ENCODE results near the gene CLSTN1.

The CLSTN1 gene

GRCh38 chr1:9744106-9744799 is 79.5 kb downstream of the CLSTN1 start:
- no peak overlapping the region for H3K4me3 ChIP-seq (ENCODE audit: low read depth, low read length)
- peaks cover 6% of the 10 kb centered on the region; the same call in 1 of the 2 replicates for H3K36me3 ChIP-seq
- H3K9me3 ChIP-seq, result no peaks in the 10 kb centered on the region
- H3K4me1 ChIP-seq, result no peaks in the 10 kb centered on the region
- no peak for DNase-seq
- no peaks in the 10 kb centered on the region for H3K27me3 ChIP-seq
- no peak for TF ChIP-seq CTCF (IDR thresholded peaks at IDR 0.05; ENCODE audit: low read depth, low read length)

- Histone ChIP-seq H3K36me3 (peaks cover 13% of the 10 kb centered on the region), H3K9me3 (no peaks in the 10 kb centered on the region), H3K4me3 (ENCODE audit: low read depth, low read length) (no peak overlapping the region), H3K4me1 (no peaks in the 10 kb centered on the region), H3K27me3 (no peaks in the 10 kb centered on the region)
- TF ChIP-seq CTCF (IDR thresholded peaks at IDR 0.05; ENCODE audit: low read depth, low read length), result no peak
- DNase-seq, result no peak
These were observed 86.1 kb downstream of the CLSTN1 start for GRCh38 chr1:9737671-9738070.

GRCh38 chr1:9737057-9737456 is 86.7 kb downstream of the CLSTN1 start:
- Histone ChIP-seq H3K4me3 (ENCODE audit: low read depth, low read length) (no peak overlapping the region), H3K27me3 (no peaks in the 10 kb centered on the region), H3K36me3 (peaks cover 13% of the 10 kb centered on the region), H3K4me1 (no peaks in the 10 kb centered on the region), H3K9me3 (no peaks in the 10 kb centered on the region)
- no peak for TF ChIP-seq CTCF (IDR thresholded peaks at IDR 0.05; ENCODE audit: low read depth, low read length)
- DNase-seq, result no peak

GRCh38 chr1:9736241-9736640 is 87.5 kb downstream of the CLSTN1 start:
- H3K36me3 ChIP-seq, result peaks cover 13% of the 10 kb centered on the region
- no peak for DNase-seq

GRCh38 chr1:9735800-9736199 is 88.0 kb downstream of the CLSTN1 start:
- no peaks in the 10 kb centered on the region for H3K4me1 ChIP-seq
- no peak overlapping the region for H3K4me3 ChIP-seq (ENCODE audit: low read depth, low read length)
- H3K27me3 ChIP-seq, result no peaks in the 10 kb centered on the region
- no peak for TF ChIP-seq CTCF (IDR thresholded peaks at IDR 0.05; ENCODE audit: low read depth, low read length)
- no peak for DNase-seq
- peaks cover 17% of the 10 kb centered on the region for H3K36me3 ChIP-seq
- H3K9me3 ChIP-seq, result no peaks in the 10 kb centered on the region

More at GRCh38 chr1:9736241-9736640, 87.5 kb downstream of the CLSTN1 start:
- Histone ChIP-seq H3K27me3 (no peaks in the 10 kb centered on the region), H3K4me1 (no peaks in the 10 kb centered on the region), H3K9me3 (no peaks in the 10 kb centered on the region), H3K4me3 (ENCODE audit: low read depth, low read length) (no peak overlapping the region)
- no peak for TF ChIP-seq CTCF (IDR thresholded peaks at IDR 0.05; ENCODE audit: low read depth, low read length)

GRCh38 chr1:9733160-9733789 is 90.5 kb downstream of the CLSTN1 start:
- H3K27me3 ChIP-seq, result no peaks in the 10 kb centered on the region
- TF ChIP-seq CTCF (IDR thresholded peaks at IDR 0.05; ENCODE audit: low read depth, low read length), result no peak
- no peak for DNase-seq

More at GRCh38 chr1:9733160-9733789, 90.5 kb downstream of the CLSTN1 start:
- Histone ChIP-seq H3K36me3 (peaks cover 20% of the 10 kb centered on the region), H3K4me3 (ENCODE audit: low read depth, low read length) (no peak overlapping the region), H3K9me3 (no peaks in the 10 kb centered on the region), H3K4me1 (no peaks in the 10 kb centered on the region)
